ENCODE data around the gene SIGLEC6.

Gene SIGLEC6

DNA sequence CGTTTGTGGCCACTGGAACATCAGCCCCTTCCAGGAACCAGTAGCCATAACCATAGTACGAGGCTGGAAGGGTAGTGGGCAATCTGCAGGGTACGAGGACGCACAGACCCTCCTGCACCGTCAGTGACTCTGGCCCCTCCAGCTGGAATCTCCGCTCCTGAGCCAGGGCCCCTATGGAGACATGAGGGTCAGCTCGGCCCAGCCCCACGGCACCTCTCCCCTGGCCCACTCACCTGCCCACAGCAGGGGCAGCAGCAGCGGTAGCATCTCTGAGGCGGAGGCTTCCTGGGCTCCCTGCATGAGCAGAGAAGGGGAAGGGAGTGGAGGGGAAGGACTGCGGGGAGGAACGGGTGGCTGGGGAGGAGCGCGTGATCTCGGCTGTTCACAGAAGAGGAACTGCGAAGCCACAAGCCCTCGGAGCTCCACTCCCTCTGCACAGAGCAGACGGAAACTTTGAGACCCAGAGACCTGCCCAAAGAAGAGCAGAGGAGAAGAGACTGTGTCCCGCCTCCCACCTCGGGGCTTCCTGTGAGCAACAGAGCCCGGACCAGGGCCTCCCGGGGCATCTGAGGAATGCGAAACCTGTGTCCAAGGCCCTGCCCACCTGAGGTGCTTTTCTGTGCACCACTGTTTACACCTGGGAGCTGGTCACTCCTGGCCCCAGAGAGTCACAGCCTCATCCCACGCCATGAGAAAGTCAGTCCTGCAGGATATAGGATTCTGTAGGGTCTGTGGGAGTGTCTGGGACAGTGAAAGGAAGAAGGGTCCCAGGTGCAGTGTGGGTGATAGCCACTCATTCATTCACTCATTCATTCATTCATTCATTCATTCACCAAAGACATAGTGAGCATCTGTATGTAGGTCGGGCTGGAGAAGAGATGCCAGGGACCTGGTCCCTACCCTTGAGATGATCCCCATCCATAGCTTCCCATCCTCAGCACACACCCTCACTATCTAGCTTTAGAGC, at the start of gene SIGLEC6:
Gene SIGLEC6 (minus strand): TSS at position 322 of the 967 bp plus-strand sequence. CDS start 22 bp downstream, at position 300.
- no peak for DNase-seq

DNA sequence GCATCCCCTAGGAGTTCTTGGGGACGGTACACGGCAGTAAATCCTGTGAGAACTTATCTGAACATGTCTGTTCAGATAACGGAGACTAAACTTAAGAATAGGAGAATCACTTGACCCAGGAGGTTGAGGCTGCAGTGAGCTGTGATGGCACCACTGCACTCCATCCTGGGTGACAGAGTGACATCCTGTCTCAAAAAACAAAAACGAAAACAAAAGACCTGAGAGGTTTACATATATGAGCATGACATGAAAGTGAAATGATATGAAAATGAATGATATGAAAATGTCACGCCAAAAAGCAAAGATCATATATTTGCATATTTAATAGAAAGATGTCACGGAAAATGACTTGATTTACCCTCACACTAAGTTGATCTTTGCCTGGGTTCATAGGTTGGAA, 45.4 kb upstream of the SIGLEC6 start:
- no peak for DNase-seq

DNA sequence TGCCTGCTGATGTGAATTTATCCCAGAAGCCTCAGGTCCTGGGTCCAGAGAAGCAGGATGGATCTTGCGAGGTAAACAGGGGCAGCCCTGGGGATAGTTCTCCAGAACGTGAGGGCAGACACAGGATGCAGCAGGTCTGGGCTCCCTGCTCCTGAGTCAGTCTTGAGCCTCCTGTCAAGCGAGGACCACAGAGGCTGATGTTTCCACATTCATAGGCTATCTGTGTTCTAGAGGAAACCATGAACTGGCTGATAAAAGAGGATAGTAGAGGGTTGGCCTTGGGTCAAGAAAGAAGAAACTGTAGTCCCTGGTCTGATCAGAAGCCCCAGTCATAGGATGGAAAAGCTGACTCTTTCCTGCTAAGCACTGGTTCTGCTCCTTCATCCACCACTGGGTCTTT, 41.9 kb upstream of the SIGLEC6 start:
- DNase-seq = no peak

DNA sequence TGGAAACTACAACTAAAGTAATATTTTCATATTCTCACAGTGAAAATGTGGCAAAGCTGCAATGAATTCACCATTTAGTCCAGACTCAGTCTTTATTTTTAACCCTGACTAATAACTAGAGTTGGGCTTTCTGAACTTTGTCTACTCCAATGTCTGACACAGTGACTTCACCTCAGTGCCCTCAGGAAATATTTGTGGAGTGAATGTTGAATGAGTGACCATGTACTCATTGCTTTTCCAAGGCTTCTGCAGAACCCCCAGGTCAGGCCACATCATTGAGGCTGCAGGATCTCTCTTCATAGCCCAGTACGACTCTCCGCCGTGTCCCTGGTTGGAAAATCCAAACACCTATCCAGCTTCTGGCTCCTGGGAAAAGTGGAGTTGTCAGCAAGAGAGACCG, 41.4 kb upstream of the SIGLEC6 start:
- DNase-seq = no peak

GRCh38 chr19:51572410-51572809, 40.9 kb upstream of the SIGLEC6 start:
- no peak for DNase-seq

DNA sequence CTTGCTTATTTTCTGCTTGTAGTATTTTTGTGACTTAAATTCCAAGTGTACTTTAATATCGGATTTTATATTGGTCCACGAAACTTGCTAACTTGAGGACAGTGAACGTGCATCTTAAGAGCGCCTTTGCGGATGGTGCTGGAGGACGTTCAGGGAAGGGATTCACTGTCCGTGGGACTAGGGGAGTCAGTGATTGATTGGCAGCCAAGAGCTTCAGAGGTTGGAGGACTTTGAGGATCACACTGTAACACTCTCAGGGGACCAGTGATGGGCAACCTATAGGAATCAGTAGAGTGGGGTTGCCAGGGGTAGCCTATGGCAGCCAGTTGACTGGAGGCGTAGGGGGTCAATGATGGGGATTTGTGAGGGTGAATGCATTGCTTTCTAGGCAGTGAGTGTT, 40.1 kb upstream of the SIGLEC6 start:
- DNase-seq = no peak

DNA sequence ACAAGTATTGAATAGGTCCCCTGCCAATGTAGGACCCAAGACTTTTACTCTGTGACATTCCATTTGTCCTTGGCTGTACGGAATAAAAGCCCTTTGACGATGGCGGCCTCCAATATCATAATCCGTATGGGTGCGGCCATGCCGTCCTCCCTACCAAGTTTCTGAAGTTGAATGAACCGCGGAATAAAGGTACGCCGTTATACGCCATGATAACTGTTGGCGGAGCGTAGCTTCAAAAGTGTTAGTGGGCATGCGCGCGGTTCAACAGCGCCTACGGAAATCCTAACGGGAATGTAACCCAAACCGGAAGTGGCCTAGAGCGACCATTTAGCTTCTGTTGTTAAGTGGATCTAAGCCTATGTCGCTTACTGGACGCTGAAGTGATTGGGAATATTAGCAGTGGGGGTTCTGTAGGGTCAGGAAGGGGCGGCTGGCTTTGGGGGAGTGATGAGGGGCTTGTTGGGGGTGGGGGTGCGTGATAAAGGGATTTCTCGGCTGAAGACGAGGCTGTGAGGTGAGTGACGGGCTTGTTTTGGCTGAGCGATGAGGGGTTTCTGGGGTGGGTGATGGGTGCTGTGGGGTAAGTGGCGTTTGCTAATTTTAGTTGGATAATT, 39.6 kb upstream of the SIGLEC6 start, which contains the start of gene ZNF175:
Gene ZNF175 (plus strand): TSS at position 322 of the 614 bp plus-strand sequence. CDS start 2,047 bp downstream, outside the sequence.
- DNase-seq = peak; percentile 81

GRCh38 chr19:51568456-51568855, 37.0 kb upstream of the SIGLEC6 start:
- no peak for DNase-seq

- no peak for DNase-seq
Observed at GRCh38 chr19:51567583-51567982, 36.1 kb upstream of the SIGLEC6 start.

DNA sequence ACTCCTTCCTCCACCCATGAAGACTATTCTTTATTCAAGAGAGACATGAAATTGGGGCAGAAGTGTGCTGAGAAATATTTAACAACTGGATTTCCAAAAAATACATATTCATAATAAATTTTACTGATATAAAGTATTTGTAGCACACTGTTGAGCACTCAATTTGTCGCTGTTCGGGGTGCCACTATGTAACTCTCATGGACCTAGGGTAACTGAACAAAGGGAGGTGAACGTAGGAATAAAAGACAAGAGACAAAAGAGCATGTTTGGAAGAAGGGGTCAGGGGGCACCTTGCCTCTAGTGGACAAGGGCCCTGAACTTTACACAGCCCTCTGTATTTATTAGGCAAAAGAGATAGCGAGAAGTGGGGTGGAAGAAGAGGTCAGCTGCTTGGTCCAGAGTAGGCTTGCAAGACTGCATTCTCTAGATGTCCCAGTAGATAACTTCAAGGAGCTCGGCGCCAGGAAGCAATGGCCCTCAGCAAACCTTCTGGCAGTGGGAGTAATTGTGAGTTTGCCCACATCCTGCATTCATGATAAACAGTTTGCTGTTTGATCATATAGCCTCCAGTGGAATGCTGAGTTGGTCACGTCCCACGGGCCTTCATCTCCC, 35.1 kb upstream of the SIGLEC6 start:
- DNase-seq = no peak

- DNase-seq = no peak
Observed at GRCh38 chr19:51565583-51565982, 34.1 kb upstream of the SIGLEC6 start.

GRCh38 chr19:51564791-51565190, 33.3 kb upstream of the SIGLEC6 start:
- DNase-seq = no peak

GRCh38 chr19:51560339-51560738, 28.9 kb upstream of the SIGLEC6 start:
- DNase-seq = no peak

- no peak for DNase-seq
Observed at GRCh38 chr19:51559240-51559639, 27.8 kb upstream of the SIGLEC6 start.

DNA sequence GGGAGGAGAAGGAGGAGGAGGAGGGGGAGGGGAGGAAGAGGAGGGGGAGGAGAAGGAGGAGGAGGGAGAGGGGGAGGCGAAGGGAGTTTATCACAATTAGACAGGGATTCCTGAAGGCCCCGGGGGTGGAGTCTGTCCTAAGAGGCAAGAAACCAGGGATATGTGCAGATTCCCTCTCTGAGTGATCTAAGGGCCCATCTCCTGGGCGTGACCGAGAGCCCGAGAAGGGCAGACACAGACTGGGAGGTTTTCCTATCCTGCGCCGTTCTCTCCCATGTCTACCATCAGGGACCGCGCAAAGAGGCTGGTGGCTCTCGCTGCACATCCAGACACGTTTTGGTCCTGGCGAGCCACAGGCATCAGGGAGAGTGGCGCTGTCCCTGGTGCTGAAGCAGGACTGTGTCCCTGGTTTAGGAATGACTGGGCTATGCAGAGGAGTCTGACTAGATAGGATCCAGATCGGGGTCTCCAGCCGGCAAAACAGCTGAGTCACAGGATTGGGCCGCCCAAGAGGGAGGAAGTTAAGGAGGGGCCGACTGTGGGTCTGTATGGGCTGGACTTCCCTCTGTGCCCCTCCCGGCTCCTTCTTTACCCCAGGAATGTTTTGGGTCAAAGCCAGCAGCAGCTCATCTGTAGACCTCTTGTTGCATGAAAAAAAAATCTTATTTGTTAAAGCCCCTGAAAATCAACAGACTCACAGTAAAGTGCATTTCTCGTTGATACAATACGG, 21.7 kb upstream of the SIGLEC6 start:
- no peak for DNase-seq

DNA sequence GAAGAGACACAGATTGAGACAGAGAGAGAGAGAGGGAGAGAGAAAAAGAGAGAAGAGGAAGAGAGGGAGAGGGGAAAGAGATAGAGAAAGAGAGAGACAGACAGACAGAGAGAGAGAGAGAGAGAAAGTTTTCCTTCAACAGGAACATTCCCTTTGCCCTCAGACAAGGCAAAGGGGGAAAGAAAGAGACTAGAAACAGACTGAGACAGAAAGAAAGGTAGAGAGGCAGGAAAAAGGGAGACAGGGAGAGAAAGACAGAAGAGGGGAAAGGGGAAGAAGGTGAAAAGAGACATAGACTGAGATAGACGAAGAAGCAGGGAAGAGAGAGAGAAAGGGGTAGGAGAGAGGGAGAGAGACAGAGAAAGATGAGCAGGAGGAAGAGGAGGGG, 21.1 kb upstream of the SIGLEC6 start:
- DNase-seq = no peak

DNA sequence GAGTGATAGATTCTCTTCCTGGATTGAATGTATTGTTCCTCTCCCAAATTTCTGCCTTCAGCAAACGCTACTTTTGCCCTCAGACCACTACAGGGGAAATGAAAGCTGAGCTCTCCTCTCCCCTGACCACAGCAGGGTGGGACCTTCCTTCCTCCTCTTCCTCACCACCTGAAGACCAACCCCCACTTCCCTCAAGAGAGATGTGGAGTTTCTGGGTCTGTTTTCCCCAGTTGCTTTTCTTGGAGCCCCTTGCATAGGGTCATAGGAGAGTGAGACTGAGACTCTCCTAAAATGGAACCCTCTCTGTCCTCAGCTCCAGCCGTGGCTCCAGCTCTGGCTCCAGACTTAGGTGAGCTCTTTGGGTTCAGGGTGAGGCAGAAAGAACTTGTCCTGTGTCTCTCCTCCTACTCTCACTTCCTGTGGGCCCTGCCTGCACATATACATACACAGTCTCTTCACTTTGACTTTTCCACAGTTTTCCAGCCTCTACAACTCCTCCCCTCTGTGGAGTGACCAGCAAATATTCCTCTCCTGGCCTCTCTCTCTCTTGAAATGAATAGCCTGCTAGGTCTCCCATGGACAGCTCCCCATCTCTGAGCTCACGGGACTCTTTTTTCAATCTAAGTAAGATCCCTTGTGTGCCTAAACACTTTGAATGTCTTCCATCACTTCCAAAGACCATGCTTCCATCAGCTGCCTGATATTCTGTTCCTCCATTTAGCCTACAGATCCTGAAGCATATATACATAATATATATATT, 20.4 kb upstream of the SIGLEC6 start:
- DNase-seq = no peak

DNA sequence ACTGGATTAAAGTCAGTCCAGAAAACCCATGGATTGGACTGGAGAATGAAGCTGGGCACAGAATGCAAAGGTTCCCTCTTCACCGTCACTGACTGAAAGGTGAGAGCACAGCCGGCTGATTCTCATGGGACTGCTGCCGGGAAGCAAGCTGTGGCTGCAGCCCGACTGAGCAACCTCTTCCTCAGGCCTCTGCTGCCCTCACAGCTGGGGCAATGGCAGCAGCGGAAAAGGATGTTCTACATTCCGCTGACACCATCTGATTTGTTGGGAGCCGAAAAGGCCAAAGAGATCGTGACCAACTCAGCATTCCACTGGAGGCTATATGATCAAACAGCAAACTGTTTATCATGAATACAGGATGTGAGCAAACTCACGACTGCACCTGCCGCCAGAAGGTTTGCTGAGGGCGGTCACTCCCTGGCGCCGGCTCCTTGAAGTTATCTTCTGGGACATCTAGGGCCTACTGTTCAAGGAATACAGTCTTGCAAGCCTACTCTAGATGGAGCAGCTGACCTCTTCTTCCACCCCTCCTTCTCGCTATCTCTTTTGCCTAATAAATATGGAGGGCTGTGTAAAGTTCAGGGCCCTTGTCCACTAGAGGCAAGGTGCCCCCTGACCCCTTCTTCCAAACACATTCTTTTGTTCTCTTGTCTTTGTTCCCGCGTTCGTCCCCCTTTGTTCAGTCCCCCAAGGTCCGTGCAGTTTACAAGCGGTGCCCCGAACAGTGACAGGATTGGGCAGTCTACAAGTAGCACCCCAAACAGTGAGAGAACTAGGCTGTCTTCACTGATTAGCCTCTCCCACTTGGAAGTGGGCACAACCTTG, 19.6 kb upstream of the SIGLEC6 start:
- DNase-seq = no peak

- no peak for DNase-seq
Observed at GRCh38 chr19:51549533-51550324, 18.3 kb upstream of the SIGLEC6 start.

GRCh38 chr19:51548891-51549305, 17.4 kb upstream of the SIGLEC6 start:
- no peak for DNase-seq
